SK-N-SH (cell line): ENCODE measurements around the gene CSTA. TPM values are rescaled to one million over a fixed set of nuclear protein-coding genes. Genes with fewer than 3 reads are reported as not detected.

ENCODE experiments used
- polyA plus RNA-seq, 3 experiments: library from polyadenylated mRNA; depleted of rRNA; stranded (reverse); fragments of >200 nt; gene quantifications; 2 replicates each; pipeline ENCODE4 v1.2.3, GENCODE V29; 2012

Gene CSTA
- polyA plus RNA-seq, 1 of the 3 experiments (the other 2 are of a cell fraction): not detected

Other genes with a start within 250 kb of the CSTA start
- not detected in 2 replicates for gene CASR, start 141.6 kb upstream of the CSTA start, polyA plus RNA-seq (2012; rRNA removed)
- 11.0 and 11.2 TPM in 2 replicates for gene MIX23, start 58.0 kb downstream of the CSTA start, polyA plus RNA-seq (2012; rRNA removed)
- gene FAM162A, start 58.9 kb downstream of the CSTA start, polyA plus RNA-seq (2012; rRNA removed): 35.1 and 35.3 TPM in 2 replicates
- 2.2 and 3.5 TPM in 2 replicates for gene WDR5B, start 90.8 kb downstream of the CSTA start, polyA plus RNA-seq (2012; rRNA removed)
- 21.6 and 32.0 TPM in 2 replicates for gene KPNA1, start 189.7 kb downstream of the CSTA start, polyA plus RNA-seq (2012; rRNA removed)
- gene PARP9, start 239.1 kb downstream of the CSTA start, polyA plus RNA-seq (2012; rRNA removed): 13.5 and 17.4 TPM in 2 replicates
- 2.6 and 2.7 TPM in 2 replicates for gene DTX3L, start 239.1 kb downstream of the CSTA start, polyA plus RNA-seq (2012; rRNA removed)